ENCODE measurements around the gene DVL3.

DNA sequence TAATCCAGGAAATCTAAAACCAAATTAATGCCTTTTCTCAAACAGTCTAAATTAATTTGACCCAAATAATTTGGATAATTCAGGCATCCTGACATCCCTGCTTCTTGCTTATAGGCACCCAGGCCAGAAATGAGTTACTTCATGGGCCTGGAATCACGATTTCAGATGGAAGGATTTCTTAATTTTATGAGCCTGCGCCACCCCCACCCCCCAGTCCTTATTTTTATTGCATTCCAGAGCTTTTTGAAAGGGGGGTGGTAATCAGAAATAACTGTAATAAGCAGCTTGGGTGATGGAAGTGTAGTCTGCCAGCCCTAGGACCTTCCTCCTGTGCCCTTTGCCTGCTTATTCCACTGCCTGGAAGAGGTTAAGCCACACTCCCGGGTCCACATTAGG, 20.8 kb downstream of the DVL3 start:
- TF ChIP-seq, protein P1, sequence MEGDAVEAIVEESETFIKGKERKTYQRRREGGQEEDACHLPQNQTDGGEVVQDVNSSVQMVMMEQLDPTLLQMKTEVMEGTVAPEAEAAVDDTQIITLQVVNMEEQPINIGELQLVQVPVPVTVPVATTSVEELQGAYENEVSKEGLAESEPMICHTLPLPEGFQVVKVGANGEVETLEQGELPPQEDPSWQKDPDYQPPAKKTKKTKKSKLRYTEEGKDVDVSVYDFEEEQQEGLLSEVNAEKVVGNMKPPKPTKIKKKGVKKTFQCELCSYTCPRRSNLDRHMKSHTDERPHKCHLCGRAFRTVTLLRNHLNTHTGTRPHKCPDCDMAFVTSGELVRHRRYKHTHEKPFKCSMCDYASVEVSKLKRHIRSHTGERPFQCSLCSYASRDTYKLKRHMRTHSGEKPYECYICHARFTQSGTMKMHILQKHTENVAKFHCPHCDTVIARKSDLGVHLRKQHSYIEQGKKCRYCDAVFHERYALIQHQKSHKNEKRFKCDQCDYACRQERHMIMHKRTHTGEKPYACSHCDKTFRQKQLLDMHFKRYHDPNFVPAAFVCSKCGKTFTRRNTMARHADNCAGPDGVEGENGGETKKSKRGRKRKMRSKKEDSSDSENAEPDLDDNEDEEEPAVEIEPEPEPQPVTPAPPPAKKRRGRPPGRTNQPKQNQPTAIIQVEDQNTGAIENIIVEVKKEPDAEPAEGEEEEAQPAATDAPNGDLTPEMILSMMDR (IDR thresholded peaks at IDR 0.05), result no peak
- TF ChIP-seq POLR2AphosphoS5 (IDR thresholded peaks at IDR 0.05) (no peak), POLR2A (IDR thresholded peaks at IDR 0.05) (no peak), EP300 (IDR thresholded peaks at IDR 0.05; ENCODE audit: low read depth) (no peak)
